ENCODE results near the gene SNX5. TPM values are rescaled to one million over a fixed set of nuclear protein-coding genes. Genes with fewer than 3 reads are reported as not detected.

SNX5 gene
- total and polyA plus RNA-seq, 2 of the 13 experiments (the other 11 are each of a cell fraction or from before 2014, with no cell fraction given) = 664 to 1,040 TPM

- TF ChIP-seq, protein P1, sequence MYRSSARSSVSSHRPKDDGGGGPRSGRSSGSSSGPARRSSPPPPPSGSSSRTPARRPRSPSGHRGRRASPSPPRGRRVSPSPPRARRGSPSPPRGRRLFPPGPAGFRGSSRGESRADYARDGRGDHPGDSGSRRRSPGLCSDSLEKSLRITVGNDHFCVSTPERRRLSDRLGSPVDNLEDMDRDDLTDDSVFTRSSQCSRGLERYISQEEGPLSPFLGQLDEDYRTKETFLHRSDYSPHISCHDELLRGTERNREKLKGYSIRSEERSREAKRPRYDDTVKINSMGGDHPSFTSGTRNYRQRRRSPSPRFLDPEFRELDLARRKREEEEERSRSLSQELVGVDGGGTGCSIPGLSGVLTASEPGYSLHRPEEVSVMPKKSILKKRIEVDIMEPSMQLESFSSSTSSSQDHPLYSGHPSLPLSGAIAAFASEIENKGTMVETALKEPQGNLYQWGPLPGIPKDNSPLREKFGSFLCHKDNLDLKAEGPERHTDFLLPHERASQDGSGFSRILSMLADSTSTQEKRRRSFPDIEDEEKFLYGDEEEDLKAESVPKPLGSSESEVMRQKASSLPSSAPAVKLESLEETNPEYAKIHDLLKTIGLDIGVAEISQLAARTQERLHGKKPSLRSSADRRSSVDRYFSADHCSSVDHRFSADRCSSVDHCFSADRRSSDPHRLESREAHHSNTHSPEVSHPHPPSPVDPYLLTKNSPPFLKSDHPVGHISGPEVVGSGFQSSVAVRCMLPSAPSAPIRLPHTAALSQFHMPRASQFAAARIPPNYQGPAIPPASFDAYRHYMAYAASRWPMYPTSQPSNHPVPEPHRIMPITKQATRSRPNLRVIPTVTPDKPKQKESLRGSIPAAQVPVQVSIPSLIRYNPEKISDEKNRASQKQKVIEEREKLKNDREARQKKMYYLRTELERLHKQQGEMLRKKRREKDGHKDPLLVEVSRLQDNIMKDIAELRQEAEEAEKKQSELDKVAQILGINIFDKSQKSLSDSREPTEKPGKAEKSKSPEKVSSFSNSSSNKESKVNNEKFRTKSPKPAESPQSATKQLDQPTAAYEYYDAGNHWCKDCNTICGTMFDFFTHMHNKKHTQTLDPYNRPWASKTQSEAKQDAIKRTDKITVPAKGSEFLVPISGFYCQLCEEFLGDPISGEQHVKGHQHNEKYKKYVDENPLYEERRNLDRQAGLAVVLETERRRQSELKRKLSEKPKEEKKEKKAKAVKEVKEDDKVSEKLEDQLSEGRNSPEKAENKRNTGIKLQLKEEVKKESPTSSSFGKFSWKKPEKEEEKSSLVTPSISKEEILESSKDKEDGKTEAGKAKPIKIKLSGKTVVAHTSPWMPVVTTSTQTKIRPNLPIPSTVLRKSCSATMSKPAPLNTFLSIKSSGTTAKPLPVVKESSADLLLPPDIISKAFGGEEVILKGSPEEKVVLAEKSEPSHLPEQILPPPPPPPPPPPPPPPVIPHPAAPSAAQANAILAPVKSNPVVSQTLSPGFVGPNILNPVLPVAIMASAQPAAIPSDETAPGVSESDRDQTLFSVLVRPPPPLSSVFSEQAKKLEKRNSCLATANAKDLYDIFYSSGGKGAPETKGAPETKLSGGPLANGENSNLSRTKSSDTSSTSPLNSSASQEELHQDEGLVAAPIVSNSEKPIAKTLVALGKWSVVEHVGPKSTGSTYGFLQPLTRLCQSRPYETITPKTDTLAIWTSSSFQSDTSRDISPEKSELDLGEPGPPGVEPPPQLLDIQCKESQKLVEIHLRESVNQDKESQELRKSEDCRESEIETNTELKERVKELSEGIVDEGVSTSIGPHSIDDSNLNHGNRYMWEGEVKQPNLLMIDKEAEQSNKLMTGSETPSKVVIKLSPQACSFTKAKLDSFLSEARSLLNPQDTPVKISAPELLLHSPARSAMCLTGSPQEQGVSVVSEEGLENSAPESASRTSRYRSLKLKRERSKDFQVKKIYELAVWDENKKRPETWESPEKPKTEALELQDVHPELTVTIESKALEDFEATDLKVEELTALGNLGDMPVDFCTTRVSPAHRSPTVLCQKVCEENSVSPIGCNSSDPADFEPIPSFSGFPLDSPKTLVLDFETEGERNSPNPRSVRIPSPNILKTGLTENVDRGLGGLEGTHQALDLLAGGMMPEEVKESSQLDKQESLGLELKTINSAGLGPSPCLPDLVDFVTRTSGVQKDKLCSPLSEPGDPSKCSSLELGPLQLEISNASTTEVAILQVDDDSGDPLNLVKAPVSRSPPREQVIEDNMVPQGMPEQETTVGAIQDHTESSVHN (CRISPR knock-in tag; IDR thresholded peaks at IDR 0.05) = peak; percentile 61; the same call in 1 of the 2 replicates
- TF ChIP-seq, protein P2, sequence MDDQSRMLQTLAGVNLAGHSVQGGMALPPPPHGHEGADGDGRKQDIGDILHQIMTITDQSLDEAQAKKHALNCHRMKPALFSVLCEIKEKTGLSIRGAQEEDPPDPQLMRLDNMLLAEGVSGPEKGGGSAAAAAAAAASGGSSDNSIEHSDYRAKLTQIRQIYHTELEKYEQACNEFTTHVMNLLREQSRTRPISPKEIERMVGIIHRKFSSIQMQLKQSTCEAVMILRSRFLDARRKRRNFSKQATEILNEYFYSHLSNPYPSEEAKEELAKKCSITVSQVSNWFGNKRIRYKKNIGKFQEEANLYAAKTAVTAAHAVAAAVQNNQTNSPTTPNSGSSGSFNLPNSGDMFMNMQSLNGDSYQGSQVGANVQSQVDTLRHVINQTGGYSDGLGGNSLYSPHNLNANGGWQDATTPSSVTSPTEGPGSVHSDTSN (CRISPR knock-in tag; IDR thresholded peaks at IDR 0.05; ENCODE audit: borderline replicate concordance) = peak; percentile 62; the same call in 1 of the 2 replicates
- TF ChIP-seq NFKBIZ (CRISPR knock-in tag; IDR thresholded peaks at IDR 0.05) = peak; percentile 46; the same call in 1 of the 2 replicates
- TF ChIP-seq SIX4 (CRISPR knock-in tag; IDR thresholded peaks at IDR 0.05) = no peak; the same call in 1 of the 2 replicates
- TF ChIP-seq ZNF496 (CRISPR knock-in tag; IDR thresholded peaks at IDR 0.05; ENCODE audit: insufficient replicate concordance) = no peak
- TF ChIP-seq POLR2AphosphoS5 (IDR thresholded peaks at IDR 0.05; ENCODE audit: low read depth, low read length) = peak; percentile 37
- TF ChIP-seq SPEN (CRISPR knock-in tag; IDR thresholded peaks at IDR 0.05; ENCODE audit: low read depth) = no peak
- peak; percentile 86 for TF ChIP-seq AGO2 (optimal IDR thresholded peaks at IDR 0.05; ENCODE audit: low read depth, low read length)
- TF ChIP-seq ZNF547 (CRISPR knock-in tag; IDR thresholded peaks at IDR 0.05) = no peak; the same call in 1 of the 2 replicates
- TF ChIP-seq ZNF790 (CRISPR knock-in tag; IDR thresholded peaks at IDR 0.05; ENCODE audit: borderline replicate concordance) = no peak
- no peak for TF ChIP-seq ZNF713 (CRISPR knock-in tag; IDR thresholded peaks at IDR 0.05)
- TF ChIP-seq ZEB1 (IDR thresholded peaks at IDR 0.05; ENCODE audit: insufficient replicate concordance, low read depth) = peak; percentile 7
- TF ChIP-seq RFXAP (CRISPR knock-in tag; IDR thresholded peaks at IDR 0.05; ENCODE audit: borderline replicate concordance) = no peak
- 0 out of 2 replicates have a peak, but pooled peaks have one; percentile 53 for TF ChIP-seq GTF3A (CRISPR knock-in tag; conservative IDR thresholded peaks at IDR 0.05)
- no peak for TF ChIP-seq ZNF501 (CRISPR knock-in tag; IDR thresholded peaks at IDR 0.05)
- peak; percentile 29 for TF ChIP-seq NFYB (CRISPR knock-in tag; IDR thresholded peaks at IDR 0.05)
- TF ChIP-seq, protein P3, sequence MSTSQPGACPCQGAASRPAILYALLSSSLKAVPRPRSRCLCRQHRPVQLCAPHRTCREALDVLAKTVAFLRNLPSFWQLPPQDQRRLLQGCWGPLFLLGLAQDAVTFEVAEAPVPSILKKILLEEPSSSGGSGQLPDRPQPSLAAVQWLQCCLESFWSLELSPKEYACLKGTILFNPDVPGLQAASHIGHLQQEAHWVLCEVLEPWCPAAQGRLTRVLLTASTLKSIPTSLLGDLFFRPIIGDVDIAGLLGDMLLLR (CRISPR knock-in tag; IDR thresholded peaks at IDR 0.05) = no peak
- TF ChIP-seq HDAC6 (IDR thresholded peaks at IDR 0.05; ENCODE audit: low read depth, low read length) = no peak
These were observed 28.2 kb downstream of the SNX5 start (continued) for GRCh38 chr20:17940224-17940971.
